GM21825 (cell line): ENCODE results near the gene ZFP91.
A peak's percentile ranks its signal among the peaks of the same experiment; 100 is the strongest.

Source experiments
- ATAC-seq: cut with Tn5 transposase; IDR thresholded peaks from one replicate; pipeline ENCODE4 v1.9.1; 2021; ENCODE audit warnings: mild to moderate bottlenecking, moderate library complexity; ENCODE audit not compliant: unreplicated experiment

The ZFP91 gene

GRCh38 chr11:58580311-58580710 lies 1.4 kb downstream of the ZFP91 start:
- no peak for ATAC-seq

DNA sequence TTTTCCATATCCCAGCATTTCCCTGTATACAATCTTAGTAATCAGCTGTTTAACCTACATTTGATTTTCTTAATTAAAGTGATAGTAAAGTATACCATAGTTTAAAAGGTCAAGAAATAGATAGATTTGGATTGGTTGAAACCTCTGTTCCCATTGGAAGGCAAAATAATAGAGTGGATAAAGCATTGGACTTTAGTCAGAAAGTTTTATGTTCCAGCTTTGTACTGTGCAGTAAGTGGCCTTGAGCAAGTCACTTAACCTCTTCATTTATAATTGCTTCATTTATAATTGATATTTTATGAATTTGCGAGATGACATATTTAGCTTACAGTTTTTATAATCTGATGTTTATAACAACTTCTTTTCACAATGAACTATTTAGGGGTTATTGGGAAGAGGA lies 3.6 kb downstream of the ZFP91 start:
- no peak for ATAC-seq

GRCh38 chr11:58586998-58587397 lies 8.1 kb downstream of the ZFP91 start:
- ATAC-seq = no peak

GRCh38 chr11:58591659-58592058 lies 12.8 kb downstream of the ZFP91 start:
- no peak for ATAC-seq

DNA sequence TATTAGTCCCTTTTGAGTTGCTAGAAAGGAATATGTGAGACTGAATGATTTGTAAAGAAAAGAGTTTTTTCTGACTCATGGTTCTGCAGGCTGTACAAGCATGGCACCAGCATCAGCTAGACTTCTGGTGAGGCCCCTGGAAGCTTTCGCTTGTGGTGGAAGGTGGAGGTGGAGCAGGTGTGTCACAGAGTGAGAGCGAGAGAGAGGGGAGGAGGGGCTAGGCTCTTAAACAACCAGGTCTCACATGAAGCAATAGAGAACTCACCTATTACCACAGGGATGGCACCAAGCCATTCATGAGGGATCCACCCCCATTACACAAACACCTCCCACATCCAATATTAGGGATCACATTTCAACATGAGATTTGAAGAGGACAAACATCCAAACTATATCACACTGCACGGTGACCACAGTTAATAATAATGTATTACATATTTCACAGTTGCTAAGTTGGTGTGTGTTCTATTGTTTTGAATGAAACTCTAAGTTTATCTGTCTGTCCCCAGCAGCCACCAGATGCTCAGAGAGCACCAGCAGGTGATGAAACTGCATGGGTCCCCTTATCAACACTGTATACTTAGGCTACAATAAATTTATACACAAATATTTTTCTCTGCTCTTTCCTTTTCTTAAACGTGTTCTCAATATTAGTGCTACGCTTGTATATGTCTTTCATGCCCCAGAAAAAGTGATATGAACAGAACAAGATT lies 14.1 kb downstream of the ZFP91 start:
- no peak for ATAC-seq

DNA sequence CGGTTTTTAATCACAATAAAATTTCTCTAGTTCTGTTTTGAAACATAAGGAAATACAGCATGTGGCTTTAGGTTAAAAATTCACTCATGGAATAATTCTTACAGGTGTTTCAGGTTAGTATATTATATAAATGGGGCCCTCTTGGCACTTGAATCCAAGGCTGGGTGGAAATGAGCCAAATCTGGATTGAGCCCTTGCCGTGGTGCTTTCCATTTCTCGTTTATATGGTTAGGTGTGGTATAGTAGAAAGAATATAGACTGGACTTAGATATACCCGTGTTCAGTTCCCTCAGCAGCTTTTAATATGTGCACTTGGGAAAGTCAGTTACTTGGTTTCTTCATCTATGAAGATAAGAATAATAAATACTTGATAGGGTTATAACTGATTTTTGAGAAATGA lies 16.0 kb downstream of the ZFP91 start:
- ATAC-seq = no peak

- no peak for ATAC-seq
Measured at GRCh38 chr11:58596621-58597020, 17.8 kb downstream of the ZFP91 start.

DNA sequence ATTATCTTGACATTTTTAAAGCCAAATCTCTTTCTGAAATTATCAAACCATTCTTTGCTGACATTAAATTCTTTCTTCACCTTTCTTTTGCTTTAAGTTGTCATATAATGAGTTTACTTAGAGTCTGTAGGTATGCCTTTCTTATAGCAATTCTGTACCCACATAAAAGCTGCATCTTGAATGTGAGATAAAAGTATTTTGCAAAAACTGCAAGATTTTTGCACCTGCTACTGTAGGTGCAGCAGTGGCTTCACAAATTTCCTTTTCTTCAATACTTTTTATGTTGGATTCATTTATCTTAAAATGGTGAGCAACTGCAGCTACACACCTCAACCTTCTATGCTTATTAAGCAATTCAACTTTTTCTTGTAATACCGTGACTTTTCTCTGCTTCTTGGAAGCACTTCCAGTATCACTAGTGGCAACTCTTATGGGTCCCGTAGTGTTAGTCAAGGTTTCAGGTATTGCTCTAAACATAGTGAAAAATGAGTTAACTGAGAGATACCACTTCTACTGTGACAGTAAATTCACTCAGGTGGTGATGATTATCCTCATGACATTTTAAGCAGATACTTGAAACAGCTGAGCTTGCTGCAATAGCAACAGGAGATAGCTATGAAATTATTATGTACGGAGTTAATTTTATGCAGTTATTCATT lies 18.8 kb downstream of the ZFP91 start:
- ATAC-seq = no peak

DNA sequence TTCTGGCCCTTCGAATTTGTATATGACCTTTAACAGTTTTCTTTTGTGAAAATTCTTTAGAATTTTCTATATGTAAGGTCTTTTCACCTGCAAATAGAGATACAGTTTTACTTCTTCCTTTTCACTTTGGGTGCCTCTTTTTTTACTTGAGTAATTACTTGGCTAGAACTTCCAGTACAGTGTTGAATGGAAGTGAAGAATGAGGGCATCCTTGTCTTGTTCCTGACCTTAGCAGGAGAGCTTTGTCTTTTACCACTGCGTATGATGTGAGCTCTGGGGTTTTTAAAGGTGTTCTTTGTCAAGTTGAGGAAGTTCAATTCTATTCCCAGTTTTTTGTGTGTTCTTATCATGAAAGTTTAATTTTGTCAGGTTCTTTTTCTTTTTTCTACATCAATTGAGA lies 21.6 kb downstream of the ZFP91 start:
- no peak for ATAC-seq

- no peak for ATAC-seq
Measured at GRCh38 chr11:58606930-58607714, 28.3 kb downstream of the ZFP91 start.

DNA sequence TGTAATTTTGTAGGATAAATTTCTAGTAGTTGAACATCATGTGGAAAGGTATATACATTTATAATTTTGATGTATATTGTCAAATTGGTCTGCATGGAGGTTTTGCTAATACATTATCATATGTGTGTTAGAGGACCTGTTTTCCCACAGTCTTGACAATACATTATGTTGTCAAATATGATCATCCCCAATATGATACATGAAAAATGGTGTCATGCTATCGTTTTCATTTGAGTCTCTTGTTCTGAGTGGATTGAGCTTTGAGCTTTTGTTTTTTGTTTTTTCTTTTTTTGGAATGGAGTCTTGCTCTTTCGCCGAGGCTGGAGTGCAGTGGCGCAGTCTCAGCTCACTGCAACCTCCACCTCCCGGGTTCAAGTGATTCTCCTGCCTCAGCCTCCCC lies 29.5 kb downstream of the ZFP91 start:
- no peak for ATAC-seq

DNA sequence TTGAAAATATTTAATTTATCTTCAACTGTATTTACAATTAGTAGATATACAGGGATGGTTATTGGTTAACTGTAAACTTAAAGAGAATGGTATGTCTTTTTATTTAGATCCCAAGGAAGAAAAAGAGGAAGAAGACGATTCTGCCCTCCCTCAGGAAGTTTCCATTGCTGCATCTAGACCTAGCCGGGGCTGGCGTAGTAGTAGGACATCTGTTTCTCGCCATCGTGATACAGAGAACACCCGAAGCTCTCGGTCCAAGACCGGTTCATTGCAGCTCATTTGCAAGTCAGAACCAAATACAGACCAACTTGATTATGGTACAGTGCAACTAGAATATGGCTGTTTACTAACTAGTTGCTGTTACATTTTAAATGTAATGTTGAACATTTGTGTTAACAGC lies 30.9 kb downstream of the ZFP91 start:
- no peak for ATAC-seq

DNA sequence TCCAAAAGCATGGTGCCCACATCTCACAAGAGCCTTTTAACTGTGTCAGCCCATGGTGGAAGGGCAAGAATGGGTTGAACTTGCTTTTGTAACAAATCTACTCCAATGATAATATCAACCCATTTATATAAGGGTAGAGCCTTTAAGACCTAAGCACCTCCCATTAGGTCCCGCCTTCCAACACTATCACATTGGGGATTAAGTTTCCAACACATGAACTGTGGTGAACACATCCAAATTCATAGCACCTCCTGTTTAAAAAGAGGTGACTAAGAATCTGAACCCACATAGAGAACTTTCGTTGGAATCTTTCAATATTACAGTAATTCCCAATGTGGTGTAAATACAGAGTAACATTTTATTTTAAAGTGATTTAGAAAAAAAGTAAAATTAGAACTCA lies 34.4 kb downstream of the ZFP91 start:
- no peak for ATAC-seq

DNA sequence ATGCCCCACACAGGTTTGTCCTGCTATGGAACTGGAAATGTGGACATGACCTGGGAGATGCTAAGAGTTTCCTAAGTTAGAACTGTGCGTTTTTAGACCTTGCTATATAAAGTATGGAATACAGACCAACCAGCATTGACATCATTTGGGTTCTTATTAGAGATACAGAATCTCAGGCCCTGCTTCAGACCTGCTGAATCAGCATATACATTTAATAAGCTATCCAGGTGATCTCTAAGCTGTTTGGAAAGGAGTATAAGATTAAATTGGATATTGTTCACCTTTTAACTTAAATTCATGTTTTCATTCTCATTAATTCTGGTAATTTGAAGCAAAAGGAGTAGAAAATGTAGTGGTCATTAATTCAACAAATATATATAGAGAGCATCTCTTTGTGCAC lies 36.7 kb downstream of the ZFP91 start:
- ATAC-seq = no peak

DNA sequence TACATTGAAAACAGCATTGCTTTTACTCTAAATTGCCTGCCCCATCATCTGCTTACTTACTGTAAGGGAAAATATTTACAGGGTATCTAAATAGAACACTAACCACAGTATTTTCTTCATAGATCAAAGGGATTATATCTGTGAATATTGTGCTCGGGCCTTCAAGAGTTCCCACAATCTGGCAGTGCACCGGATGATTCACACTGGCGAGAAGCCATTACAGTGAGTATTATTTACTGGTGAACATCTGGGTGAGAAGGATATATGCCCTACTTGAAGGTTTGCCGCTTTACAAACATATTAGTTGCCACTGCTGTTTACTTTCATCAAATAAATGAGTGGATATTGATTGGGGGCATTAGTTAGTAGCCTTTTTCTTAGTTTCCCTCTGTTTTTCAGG lies 37.7 kb downstream of the ZFP91 start:
- ATAC-seq = no peak

DNA sequence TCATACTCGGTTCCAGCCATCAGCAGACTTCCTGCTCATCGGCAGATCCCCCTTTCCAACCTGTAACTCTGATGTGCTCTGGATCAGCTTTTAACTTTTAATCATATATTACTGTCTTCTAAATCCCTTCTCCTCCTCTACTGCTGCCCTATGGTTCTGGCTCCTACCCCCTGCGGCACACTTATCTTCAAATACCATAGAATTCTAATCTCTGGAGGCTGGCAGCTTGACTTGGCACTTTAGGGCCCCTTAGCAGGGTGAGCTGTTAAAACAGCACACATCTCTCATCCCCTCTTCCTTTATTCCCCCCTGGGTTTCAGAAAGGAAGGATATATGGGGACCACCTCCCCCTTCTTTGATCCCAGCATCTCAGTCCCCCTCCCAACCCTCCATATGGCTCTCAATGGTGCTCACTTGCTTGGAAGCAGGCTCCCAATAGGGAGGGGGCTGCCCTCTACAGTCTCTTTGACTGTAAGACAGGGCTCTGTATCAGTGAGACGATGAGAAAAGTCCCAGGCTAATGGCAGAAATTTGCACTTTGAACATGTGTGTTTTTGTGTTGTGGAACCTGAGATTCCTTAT lies 39.2 kb downstream of the ZFP91 start:
- ATAC-seq = no peak

DNA sequence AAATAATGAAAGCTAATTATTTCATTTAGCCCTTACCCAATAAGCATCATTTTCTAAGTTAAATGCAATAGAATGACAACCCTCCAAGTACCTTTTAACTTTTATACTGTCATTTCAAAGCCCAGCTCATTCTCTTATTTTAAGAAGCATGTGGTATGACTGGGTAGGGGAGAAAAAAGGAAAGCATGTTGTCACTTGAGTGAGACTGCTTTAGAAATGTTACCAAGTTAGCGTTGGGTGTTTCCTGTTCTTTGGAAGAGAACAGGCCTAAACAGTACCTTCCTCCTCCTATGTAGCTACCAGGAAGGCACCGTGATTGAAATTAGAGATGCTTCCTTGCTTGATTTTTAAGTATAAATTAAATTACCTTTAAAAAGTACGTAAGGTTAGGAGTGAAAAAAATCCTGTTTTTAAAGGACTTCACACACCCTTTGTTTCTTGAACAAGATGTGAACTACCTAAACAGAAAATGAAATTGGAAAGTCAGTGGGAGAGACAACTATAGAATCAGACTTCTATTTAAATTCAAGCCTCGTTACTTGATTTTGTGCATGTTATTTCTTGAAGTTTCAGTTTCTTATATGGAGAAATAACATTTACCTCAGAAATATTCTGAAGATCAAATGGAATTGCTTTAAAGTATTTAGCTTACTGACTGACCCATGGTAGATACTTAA lies 42.9 kb downstream of the ZFP91 start:
- peak; percentile 54 for ATAC-seq

DNA sequence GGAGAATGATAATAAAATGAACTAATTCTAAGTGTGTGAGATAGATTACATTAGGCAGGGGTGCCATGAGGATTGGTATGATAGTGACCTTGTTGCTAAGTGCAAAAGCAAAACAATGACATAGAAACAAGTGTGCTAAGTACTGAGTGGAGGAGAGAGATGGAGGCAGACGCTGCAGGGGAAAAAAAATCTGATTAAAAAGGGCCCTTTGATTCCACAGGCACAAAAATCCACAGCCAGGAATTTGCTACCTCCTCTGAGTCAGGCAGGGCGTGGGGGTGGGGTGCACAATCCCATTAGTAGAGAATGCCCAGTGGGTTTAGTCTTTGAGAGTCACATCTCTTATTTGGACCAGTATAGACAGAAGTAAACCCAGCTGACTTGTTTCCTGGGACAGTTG lies 43.5 kb downstream of the ZFP91 start, which contains the start of gene CNTF:
CNTF (plus strand) TSS at position 322 of the 400 bp plus-strand sequence. CDS start 88 bp downstream, outside the sequence.
- ATAC-seq = no peak

- ATAC-seq = no peak
Measured at GRCh38 chr11:58625086-58625485, 46.2 kb downstream of the ZFP91 start.

DNA sequence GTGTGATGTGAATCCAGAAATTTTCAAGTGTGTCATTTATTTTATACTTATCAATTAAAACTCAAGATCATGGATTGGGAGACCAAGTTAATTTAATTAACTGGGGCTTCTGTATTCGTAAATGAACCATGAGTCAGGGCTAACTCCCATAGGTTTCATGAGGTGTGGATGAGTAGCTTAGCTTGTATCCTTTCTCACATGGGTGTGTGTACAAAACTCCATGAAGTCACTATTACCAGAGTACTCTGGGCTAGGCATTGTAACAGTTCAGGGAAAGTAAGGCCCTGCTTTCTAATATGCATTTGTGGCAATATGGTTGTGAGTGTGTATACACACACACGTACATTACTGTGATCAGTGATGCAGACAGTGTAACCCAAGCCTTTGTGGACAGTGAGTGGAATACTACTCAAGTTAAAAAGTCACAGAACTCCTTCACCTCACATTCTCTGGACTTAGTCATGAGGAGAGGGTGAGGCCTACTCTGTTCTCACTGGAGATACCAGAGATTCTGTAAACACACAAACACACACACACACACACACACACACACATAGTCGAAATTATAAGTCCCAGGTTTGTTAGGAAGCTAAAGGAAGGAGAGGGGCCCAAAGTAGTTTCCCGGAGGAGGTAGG lies 47.1 kb downstream of the ZFP91 start:
- no peak for ATAC-seq
